Body of pancreas (tissue), 4 donors: ENCODE measurements around the gene DUOX2.

Experiments used
- CTCF ChIP-seq, 7 experiments: fragments of 450-650 bp in 4 of 7; fragments of 200-600 bp in 3 of 7; sonication (generic) in 3 of 7; IDR thresholded peaks; one replicate each; pipeline ENCODE4 v1.5.1; 2016 to 2019; ENCODE audit warnings: antibody characterized with exemption in 7 of 7
- POLR2A ChIP-seq, 3 donors: fragments of 450-650 bp; IDR thresholded peaks; one replicate each; pipeline ENCODE4 v1.6.1; 2016; ENCODE audit warnings: antibody characterized with exemption in 3 of 3, mild to moderate bottlenecking in 2 of 3

- TF ChIP-seq CTCF (IDR thresholded peaks at IDR 0.05) = no peak
- no peak for TF ChIP-seq POLR2A (IDR thresholded peaks at IDR 0.05)
These were observed 27.4 kb upstream of the DUOX2 start for GRCh38 chr15:45141386-45141785.
